DND-41 (cell line): Measurements from ENCODE around the gene NTM.

Experiments
- CTCF ChIP-seq: IDR thresholded peaks from 2 replicates; pipeline ENCODE4 v1.5.1; 2012; ENCODE audit warnings: borderline replicate concordance, low read length, moderate library complexity, mild to moderate bottlenecking; ENCODE audit not compliant: poor library complexity, severe bottlenecking; ENCODE audit errors: extremely low read depth
- EZH2 ChIP-seq: IDR thresholded peaks from 3 replicates; pipeline ENCODE4 v1.6.1; 2012; ENCODE audit warnings: borderline replicate concordance, low read depth, mild to moderate bottlenecking, moderate library complexity, low read length, inconsistent platforms; ENCODE audit not compliant: severe bottlenecking

GRCh38 chr11:131622193-131622592 is 251.8 kb downstream of the NTM start:
- no peak for TF ChIP-seq CTCF
- no peak for TF ChIP-seq EZH2
